ENCODE results near the gene DCAF7. TPM values are rescaled to one million over a fixed set of nuclear protein-coding genes. Genes with fewer than 3 reads are reported as not detected.

DCAF7 gene
- total RNA-seq, 1 experiment from 2014 or later = 91.5 TPM

GRCh38 chr17:63623786-63624530 is 73.7 kb downstream of the DCAF7 start (continued):
- no peak for TF ChIP-seq PRDM15 (CRISPR knock-in tag; IDR thresholded peaks at IDR 0.05)
- no peak for TF ChIP-seq HMGXB4 (CRISPR knock-in tag; IDR thresholded peaks at IDR 0.05)
- no peak for TF ChIP-seq E2F1 (CRISPR knock-in tag; IDR thresholded peaks at IDR 0.05)
- TF ChIP-seq NR1H2 (CRISPR knock-in tag; IDR thresholded peaks at IDR 0.05) = no peak
- no peak for TF ChIP-seq ZNF317 (CRISPR knock-in tag; IDR thresholded peaks at IDR 0.05; ENCODE audit: borderline replicate concordance, low read depth)
- TF ChIP-seq ESRRA (CRISPR knock-in tag; IDR thresholded peaks at IDR 0.05; ENCODE audit: borderline replicate concordance) = no peak

GRCh38 chr17:63624531-63624880 is 74.2 kb downstream of the DCAF7 start:
- Mint-ChIP-seq H3K4me3 (peak overlapping the region; percentile 98; the same call in 1 of the 2 replicates), H3K27me3 (ENCODE audit: low read depth) (no peaks in the 10 kb centered on the region), H3K9me3 (no peaks in the 10 kb centered on the region), H3K36me3 (no peaks in the 10 kb centered on the region), H3K4me1 (peaks cover 29% of the 10 kb centered on the region), H3K27ac (no peak overlapping the region)
- POLR2A ChIA-PET = no interaction called here
- CTCF ChIA-PET = interaction anchor here (1.0 to 1.3 kb wide), 3 partner anchors 12 to 188 kb away, joined by 3 to 4 read pairs (median 3); no protein-coding TSS in a partner anchor
- no peak for DNase-seq (ENCODE audit: low spot score)
- no peak for ATAC-seq
- TF ChIP-seq ZBTB21 (CRISPR knock-in tag; IDR thresholded peaks at IDR 0.05; ENCODE audit: borderline replicate concordance) = no peak
- no peak for TF ChIP-seq MYBL2 (CRISPR knock-in tag; IDR thresholded peaks at IDR 0.05)
- no peak for TF ChIP-seq JAZF1 (CRISPR knock-in tag; IDR thresholded peaks at IDR 0.05)
- TF ChIP-seq ETV6 (CRISPR knock-in tag; IDR thresholded peaks at IDR 0.05) = no peak
- TF ChIP-seq ZNF512 (CRISPR knock-in tag; IDR thresholded peaks at IDR 0.05; ENCODE audit: borderline replicate concordance) = no peak
- TF ChIP-seq ZMAT4 (CRISPR knock-in tag; IDR thresholded peaks at IDR 0.05) = no peak
- no peak for TF ChIP-seq SP1 (CRISPR knock-in tag; conservative IDR thresholded peaks at IDR 0.05)
- no peak for TF ChIP-seq TEAD1 (CRISPR knock-in tag; IDR thresholded peaks at IDR 0.05)
- no peak for TF ChIP-seq NFYB (CRISPR knock-in tag; conservative IDR thresholded peaks at IDR 0.05; ENCODE audit: low read depth)
- TF ChIP-seq TP53 (CRISPR knock-in tag; IDR thresholded peaks at IDR 0.05) = no peak
- no peak for TF ChIP-seq RORB (CRISPR knock-in tag; IDR thresholded peaks at IDR 0.05)
- TF ChIP-seq ZNF121 (CRISPR knock-in tag; IDR thresholded peaks at IDR 0.05) = no peak
- no peak for TF ChIP-seq ATF2 (CRISPR knock-in tag; IDR thresholded peaks at IDR 0.05; ENCODE audit: borderline replicate concordance, low read depth)
- TF ChIP-seq ZNF671 (CRISPR knock-in tag; IDR thresholded peaks at IDR 0.05) = no peak
- TF ChIP-seq IRF2 (CRISPR knock-in tag; IDR thresholded peaks at IDR 0.05; ENCODE audit: borderline replicate concordance, low read depth) = no peak
- no peak for TF ChIP-seq HMGA2 (CRISPR knock-in tag; IDR thresholded peaks at IDR 0.05)
- no peak for TF ChIP-seq NR2C2 (CRISPR knock-in tag; IDR thresholded peaks at IDR 0.05)

All from WTC11 (cell line).